Measurements from ENCODE around the gene TCEANC2.
"Not testable (repeated sequence)": the region's sequence is repeated elsewhere in the genome, so short reads cannot be mapped to it uniquely, and the experiment has no call there.

The TCEANC2 gene

GRCh38 chr1:54103414-54103813, 50.0 kb downstream of the TCEANC2 start:
- DNase-seq (ENCODE audit: low read depth in 1 of 2, low spot score in 1 of 2): no peak
- no peak for TF ChIP-seq JUND (IDR thresholded peaks at IDR 0.05; ENCODE audit: low read depth)
- in situ Hi-C loops (cut with HindIII; ENCODE audit: low pct_unique_long_range_greater_than_20kb, low sequenced_read_pairs): no loop called here

- DNase-seq (ENCODE audit: low read depth in 1 of 2, low spot score in 1 of 2); in situ Hi-C loops (cut with HindIII; ENCODE audit: low pct_unique_long_range_greater_than_20kb, low sequenced_read_pairs): not testable (repeated sequence)
Measured at GRCh38 chr1:54104613-54105012, 51.2 kb downstream of the TCEANC2 start.

- in situ Hi-C loops (cut with HindIII; ENCODE audit: low pct_unique_long_range_greater_than_20kb, low sequenced_read_pairs): no loop called here
Measured at GRCh38 chr1:54105080-54105479, 51.7 kb downstream of the TCEANC2 start.

GRCh38 chr1:54105736-54106269, 52.4 kb downstream of the TCEANC2 start:
- DNase-seq (ENCODE audit: low read depth in 1 of 2, low spot score in 1 of 2): no peak
- no peak for TF ChIP-seq JUND (IDR thresholded peaks at IDR 0.05; ENCODE audit: low read depth)
- in situ Hi-C loops (cut with HindIII; ENCODE audit: low pct_unique_long_range_greater_than_20kb, low sequenced_read_pairs): no loop called here

More at GRCh38 chr1:54105080-54105479, 51.7 kb downstream of the TCEANC2 start:
- TF ChIP-seq JUND (IDR thresholded peaks at IDR 0.05; ENCODE audit: low read depth): no peak
- DNase-seq (ENCODE audit: low read depth in 1 of 2, low spot score in 1 of 2): no peak

- in situ Hi-C loops (cut with HindIII; ENCODE audit: low pct_unique_long_range_greater_than_20kb, low sequenced_read_pairs): no loop called here
- TF ChIP-seq JUND (IDR thresholded peaks at IDR 0.05; ENCODE audit: low read depth): no peak
- no peak for DNase-seq (ENCODE audit: low read depth in 1 of 2, low spot score in 1 of 2)
Measured at GRCh38 chr1:54107131-54107530, 53.7 kb downstream of the TCEANC2 start.

GRCh38 chr1:54108156-54108555, 54.7 kb downstream of the TCEANC2 start:
- DNase-seq (ENCODE audit: low read depth in 1 of 2, low spot score in 1 of 2): no peak
- in situ Hi-C loops (cut with HindIII; ENCODE audit: low pct_unique_long_range_greater_than_20kb, low sequenced_read_pairs): no loop called here
- no peak for TF ChIP-seq JUND (IDR thresholded peaks at IDR 0.05; ENCODE audit: low read depth)

GRCh38 chr1:54109129-54110090, 56.0 kb downstream of the TCEANC2 start:
- no peak for TF ChIP-seq JUND (IDR thresholded peaks at IDR 0.05; ENCODE audit: low read depth)
- DNase-seq (ENCODE audit: low read depth in 1 of 2, low spot score in 1 of 2): no peak
- in situ Hi-C loops (cut with HindIII; ENCODE audit: low pct_unique_long_range_greater_than_20kb, low sequenced_read_pairs): no loop called here

- no peak for TF ChIP-seq JUND (IDR thresholded peaks at IDR 0.05; ENCODE audit: low read depth)
- DNase-seq (ENCODE audit: low read depth in 1 of 2, low spot score in 1 of 2): no peak
- in situ Hi-C loops (cut with HindIII; ENCODE audit: low pct_unique_long_range_greater_than_20kb, low sequenced_read_pairs): no loop called here
Measured at GRCh38 chr1:54110996-54111395, 57.6 kb downstream of the TCEANC2 start.

GRCh38 chr1:54111624-54112023, 58.2 kb downstream of the TCEANC2 start:
- no peak for DNase-seq (ENCODE audit: low read depth in 1 of 2, low spot score in 1 of 2)
- in situ Hi-C loops (cut with HindIII; ENCODE audit: low pct_unique_long_range_greater_than_20kb, low sequenced_read_pairs): no loop called here
- TF ChIP-seq JUND (IDR thresholded peaks at IDR 0.05; ENCODE audit: low read depth): no peak

- TF ChIP-seq JUND (IDR thresholded peaks at IDR 0.05; ENCODE audit: low read depth): no peak
- no peak for DNase-seq (ENCODE audit: low read depth in 1 of 2, low spot score in 1 of 2)
- in situ Hi-C loops (cut with HindIII; ENCODE audit: low pct_unique_long_range_greater_than_20kb, low sequenced_read_pairs): no loop called here
Measured at GRCh38 chr1:54112027-54112426, 58.6 kb downstream of the TCEANC2 start.

GRCh38 chr1:54112705-54113368, 59.4 kb downstream of the TCEANC2 start:
- no peak for TF ChIP-seq JUND (IDR thresholded peaks at IDR 0.05; ENCODE audit: low read depth)
- DNase-seq (ENCODE audit: low read depth in 1 of 2, low spot score in 1 of 2): no peak
- in situ Hi-C loops (cut with HindIII; ENCODE audit: low pct_unique_long_range_greater_than_20kb, low sequenced_read_pairs): no loop called here

- TF ChIP-seq JUND (IDR thresholded peaks at IDR 0.05; ENCODE audit: low read depth): no peak
- DNase-seq (ENCODE audit: low read depth in 1 of 2, low spot score in 1 of 2): no peak
- in situ Hi-C loops (cut with HindIII; ENCODE audit: low pct_unique_long_range_greater_than_20kb, low sequenced_read_pairs): no loop called here
Measured at GRCh38 chr1:54114001-54114400, 60.6 kb downstream of the TCEANC2 start.

GRCh38 chr1:54114955-54115354, 61.5 kb downstream of the TCEANC2 start:
- DNase-seq (ENCODE audit: low read depth in 1 of 2, low spot score in 1 of 2): no peak
- in situ Hi-C loops (cut with HindIII; ENCODE audit: low pct_unique_long_range_greater_than_20kb, low sequenced_read_pairs): no loop called here
- no peak for TF ChIP-seq JUND (IDR thresholded peaks at IDR 0.05; ENCODE audit: low read depth)

All from T47D (cell line).